T-cell (primary cell): ENCODE results near the gene ADRA1B. TPM values are rescaled to one million over a fixed set of nuclear protein-coding genes. Genes with fewer than 3 reads are reported as not detected.

Experiments used
- ATAC-seq, 4 experiments: fragments of 200-7000 bp in 3 of 4; fragments of 150-1000 bp in 1 of 4; cut with Tn5 transposase; replicated peaks in 1 of 4; 1 replicate in 3 of 4; 2 replicates in 1 of 4; pipeline ENCODE4 v1.10.0; 2021; ENCODE audit warnings: moderate library complexity in 3 of 4, mild to moderate bottlenecking in 2 of 4, moderate number of reproducible peaks in 1 of 4
- CTCF ChIA-PET, 2 donors: fragments of 300-600 bp; sonication (Branson Sonifier 250); formaldehyde crosslinking; loops; one replicate each; lab custom pipeline; 2022; ENCODE audit warnings: antibody characterized with exemption in 2 of 2; lab: Charles Lee
- POLR2A ChIA-PET, 2 donors: fragments of 300-600 bp; sonication (Branson Sonifier 250); formaldehyde crosslinking; loops; one replicate each; lab custom pipeline; 2022; ENCODE audit warnings: antibody characterized with exemption in 2 of 2; lab: Charles Lee
- DNase-seq, 35 experiments: peaks; one replicate each; pipeline versions ENCODE4 v3.0.0 to v3.0.0-alpha.2; 2013 to 2023
- H3K27ac ChIP-seq: one replicate; pipeline ENCODE4 v1.5.1; 2013; ENCODE audit warnings: low read length
- H3K27me3 ChIP-seq, 2 experiments: replicated peaks in 1 of 2; 1 replicate in 1 of 2; 2 replicates in 1 of 2; pipeline versions ENCODE4 v1.6.1 to v1.7.0; 2013; ENCODE audit warnings: low read length in 1 of 2, mixed read lengths in 1 of 2; ENCODE audit not compliant: control insufficient read depth in 2 of 2, insufficient read depth in 2 of 2; ENCODE audit errors: extremely low read depth in 1 of 2
- H3K36me3 ChIP-seq, 2 donors: 1 replicate in 1 of 2; 2 replicates in 1 of 2; pipeline versions ENCODE4 v1.6.1 to v1.7.0; 2013; ENCODE audit warnings: low read length in 1 of 2; ENCODE audit not compliant: control insufficient read depth in 2 of 2, insufficient read depth in 1 of 2; ENCODE audit errors: extremely low read depth in 1 of 2
- H3K4me1 ChIP-seq, 2 experiments: 1 replicate in 1 of 2; 2 replicates in 1 of 2; pipeline versions ENCODE4 v1.6.1 to v1.7.0; 2013; ENCODE audit warnings: low read length in 2 of 2, mixed read lengths in 1 of 2; ENCODE audit not compliant: insufficient read depth in 2 of 2, control insufficient read depth in 1 of 2; ENCODE audit errors: extremely low read depth in 1 of 2
- H3K4me3 ChIP-seq, 2 donors: 1 replicate in 1 of 2; 2 replicates in 1 of 2; pipeline versions ENCODE4 v1.5.1 to v1.7.0; 2013; ENCODE audit warnings: mild to moderate bottlenecking in 2 of 2, low read length in 1 of 2, moderate library complexity in 1 of 2; ENCODE audit not compliant: control insufficient read depth in 1 of 2; ENCODE audit errors: extremely low read depth in 1 of 2
- H3K9me3 ChIP-seq: 2 replicates; pipeline ENCODE4 v1.7.0; 2013
- H3K27ac Mint-ChIP-seq, 2 donors: one replicate each; pipeline ENCODE4 v1.8.0; 2020 to 2021; ENCODE audit warnings: mild to moderate bottlenecking in 2 of 2, mixed read lengths in 2 of 2
- H3K27me3 Mint-ChIP-seq, 2 donors: one replicate each; pipeline ENCODE4 v1.8.0; 2021 to 2022; ENCODE audit warnings: mixed read lengths in 2 of 2
- H3K36me3 Mint-ChIP-seq: one replicate; pipeline ENCODE4 v1.8.0; 2021; ENCODE audit warnings: mixed read lengths
- H3K4me1 Mint-ChIP-seq, 3 donors: one replicate each; pipeline ENCODE4 v1.8.0; 2020 to 2022; ENCODE audit warnings: mixed read lengths in 3 of 3, mild to moderate bottlenecking in 1 of 3
- H3K4me3 Mint-ChIP-seq, 3 donors: one replicate each; pipeline ENCODE4 v1.8.0; 2020 to 2022; ENCODE audit warnings: mild to moderate bottlenecking in 3 of 3, mixed read lengths in 3 of 3, moderate library complexity in 3 of 3
- H3K9me3 Mint-ChIP-seq, 3 donors: one replicate each; pipeline ENCODE4 v1.8.0; 2020 to 2022; ENCODE audit warnings: mixed read lengths in 3 of 3
- WGBS: methylation state at CpG from one replicate; pipeline ENCODE4 v1.1.5; 2013; ENCODE audit warnings: missing lambda C conversion rate; ENCODE audit not compliant: insufficient coverage; 5-methylcytosine and 5-hydroxymethylcytosine counted together
- total RNA-seq, 35 experiments: library from RNA in 6 of 35; stranded (reverse) in 6 of 35; fragments of 120-200 nt in 1 of 35; gene quantifications; one replicate each; pipeline versions ENCODE4 v1.2.1 to v1.2.4 and lab custom pipeline; 2013 to 2026

ADRA1B gene
- total RNA-seq, 5 donors from 2014 or later (not counting 1 experiment from before 2014, with no cell fraction given): 0.12 TPM; not detected in 4

DNA sequence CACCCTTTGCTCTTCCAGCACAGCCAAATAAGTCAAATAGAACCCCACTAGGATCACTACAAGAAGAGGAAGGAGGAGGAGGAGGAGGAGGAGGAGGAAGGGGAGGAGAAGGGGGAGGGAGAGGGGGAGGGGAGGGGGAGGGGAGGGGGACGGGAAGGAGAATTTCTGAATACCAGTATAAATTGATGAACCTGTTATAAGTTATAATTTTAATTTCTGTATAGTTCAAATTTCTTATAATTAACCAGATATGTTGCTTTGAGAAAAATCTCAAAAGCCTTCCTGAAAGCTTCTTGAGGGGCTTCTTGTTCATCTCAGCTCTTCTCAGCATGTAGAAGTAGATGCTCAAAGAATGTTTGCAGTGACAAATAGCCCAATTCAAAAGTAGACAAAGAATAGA lies 15.0 kb upstream of the ADRA1B start:
- Histone ChIP-seq H3K36me3 (no peaks in the 10 kb centered on the region), H3K27me3 (peaks cover 0 to 9% of the 10 kb centered on the region in 2 experiments), H3K9me3 (no peaks in the 10 kb centered on the region), H3K27ac (no peak overlapping the region), H3K4me1 (peaks cover 0 to 3% of the 10 kb centered on the region in 2 experiments), H3K4me3 (no peak overlapping the region)
- Mint-ChIP-seq H3K4me1 (peaks cover 0 to 8% (median 0%) of the 10 kb centered on the region in 3 donors), H3K4me3 (no peak overlapping the region), H3K9me3 (no peaks in the 10 kb centered on the region), H3K27ac (no peak overlapping the region), H3K27me3 (peaks cover 20 to 26% of the 10 kb centered on the region in 2 donors), H3K36me3 (no peaks in the 10 kb centered on the region)
- ChIA-PET POLR2A (no interaction called here), CTCF (interaction anchor here in 1 of 2 donors (0.5 kb wide), 1 partner anchor 122 kb away, joined by 4 read pairs; no protein-coding TSS in a partner anchor)
- DNase-seq: no peak
- no CpG with 5 or more reads among the region's 1 CpG for WGBS
- ATAC-seq: no peak

DNA sequence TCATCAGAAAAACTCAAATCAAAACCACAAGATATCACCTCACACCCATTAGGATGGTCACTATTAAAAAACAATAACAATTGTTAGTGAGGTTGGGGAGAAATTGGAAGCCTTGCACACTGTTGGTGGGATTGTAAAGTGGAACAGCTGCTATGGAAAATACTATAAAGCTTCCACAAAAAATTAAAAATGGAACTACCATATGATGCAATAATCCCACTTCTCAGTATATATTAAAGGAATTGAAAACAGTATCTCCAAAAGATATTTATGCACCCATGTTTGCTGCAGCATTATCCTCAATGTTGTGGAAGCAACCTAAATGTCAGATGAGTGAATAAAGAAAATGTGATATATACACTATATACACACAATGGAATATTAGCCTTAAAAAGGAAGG lies 14.5 kb upstream of the ADRA1B start:
- Mint-ChIP-seq H3K4me1 (peaks cover 0 to 8% (median 0%) of the 10 kb centered on the region in 3 donors), H3K27ac (no peak overlapping the region), H3K9me3 (no peaks in the 10 kb centered on the region), H3K27me3 (peaks cover 20 to 25% of the 10 kb centered on the region in 2 donors), H3K4me3 (no peak overlapping the region), H3K36me3 (no peaks in the 10 kb centered on the region)
- CTCF ChIA-PET: no interaction called here
- Histone ChIP-seq H3K36me3 (no peaks in the 10 kb centered on the region), H3K27ac (no peak overlapping the region), H3K4me3 (no peak overlapping the region), H3K27me3 (peaks cover 0 to 9% of the 10 kb centered on the region in 2 experiments), H3K9me3 (no peaks in the 10 kb centered on the region), H3K4me1 (peaks cover 0 to 3% of the 10 kb centered on the region in 2 experiments)
- POLR2A ChIA-PET: no interaction called here
- ATAC-seq (no peak), DNase-seq (no peak)

DNA sequence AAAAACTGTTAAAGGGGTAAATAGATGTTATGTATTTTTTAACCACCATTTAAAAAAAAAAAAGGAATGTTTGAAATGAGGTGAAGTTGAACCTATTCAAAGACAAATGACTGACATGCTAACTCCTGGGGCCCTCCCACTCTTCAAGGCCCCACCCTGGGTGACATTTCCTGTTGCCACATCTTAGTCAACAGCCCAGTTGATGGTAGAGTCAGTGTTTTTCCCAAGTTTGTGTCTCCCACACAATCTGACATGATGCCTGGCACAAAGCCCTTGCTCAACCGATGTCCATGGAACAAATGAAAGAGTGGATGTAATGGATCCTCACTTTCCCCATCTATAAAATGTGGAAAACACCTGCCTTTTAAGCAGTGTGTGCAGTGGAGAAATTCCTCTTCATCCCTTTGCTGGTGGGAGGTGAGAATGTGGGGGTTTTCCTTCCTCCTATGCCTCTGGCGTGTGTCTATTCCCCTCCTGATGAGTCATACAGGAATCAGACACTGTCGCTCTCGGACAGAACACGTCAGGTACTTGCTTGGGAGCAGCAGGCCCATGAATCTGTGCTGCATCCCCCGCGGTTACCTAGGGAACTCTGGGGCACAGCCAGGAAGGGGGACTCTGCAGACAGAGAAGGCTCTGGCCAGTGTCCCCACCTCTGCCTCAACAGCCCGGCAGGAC lies 13.7 kb upstream of the ADRA1B start:
- Histone ChIP-seq H3K4me1 (peaks cover 0 to 3% of the 10 kb centered on the region in 2 experiments), H3K27me3 (peaks cover 0 to 9% of the 10 kb centered on the region in 2 experiments), H3K27ac (no peak overlapping the region), H3K36me3 (no peaks in the 10 kb centered on the region), H3K4me3 (no peak overlapping the region), H3K9me3 (no peaks in the 10 kb centered on the region)
- H3K4me3 Mint-ChIP-seq: no peak overlapping the region
- no peaks in the 10 kb centered on the region for H3K9me3 Mint-ChIP-seq
- no peak overlapping the region for H3K27ac Mint-ChIP-seq
- ChIA-PET CTCF (no interaction called here), POLR2A (no interaction called here)
- ATAC-seq (no peak), DNase-seq (no peak)
- H3K4me1 Mint-ChIP-seq: peaks cover 0 to 8% (median 0%) of the 10 kb centered on the region in 3 donors
- 73% methylated on average over 7 of the region's 8 CpGs for WGBS
- H3K27me3 Mint-ChIP-seq: peaks cover 20 to 27% of the 10 kb centered on the region in 2 donors
- H3K36me3 Mint-ChIP-seq: no peaks in the 10 kb centered on the region

GRCh38 chr5:159903131-159903530 lies 13.2 kb upstream of the ADRA1B start:
- H3K27me3 Mint-ChIP-seq: peaks cover 17 to 24% of the 10 kb centered on the region in 2 donors
- ATAC-seq (no peak), DNase-seq (no peak)
- peaks cover 0 to 8% (median 0%) of the 10 kb centered on the region in 3 donors for H3K4me1 Mint-ChIP-seq
- no peaks in the 10 kb centered on the region for H3K36me3 Mint-ChIP-seq
- no peaks in the 10 kb centered on the region for H3K9me3 Mint-ChIP-seq
- Histone ChIP-seq H3K27ac (no peak overlapping the region), H3K4me1 (peaks cover 0 to 3% of the 10 kb centered on the region in 2 experiments), H3K9me3 (no peaks in the 10 kb centered on the region), H3K36me3 (no peaks in the 10 kb centered on the region), H3K27me3 (peaks cover 0 to 6% of the 10 kb centered on the region in 2 experiments), H3K4me3 (no peak overlapping the region)
- no peak overlapping the region for H3K4me3 Mint-ChIP-seq
- WGBS: no CpG with 5 or more reads among the region's 1 CpG
- H3K27ac Mint-ChIP-seq: no peak overlapping the region
- ChIA-PET POLR2A (no interaction called here), CTCF (no interaction called here)

- peaks cover 0 to 13% of the 10 kb centered on the region in 2 experiments for H3K27me3 ChIP-seq
- no peak for DNase-seq
- no peak overlapping the region for H3K4me3 ChIP-seq
- peaks cover 0 to 3% of the 10 kb centered on the region in 2 experiments for H3K4me1 ChIP-seq
- H3K36me3 ChIP-seq: no peaks in the 10 kb centered on the region
- peaks cover 14 to 18% of the 10 kb centered on the region in 2 donors for H3K27me3 Mint-ChIP-seq
- H3K4me3 Mint-ChIP-seq: no peak overlapping the region
- WGBS: no CpG with 5 or more reads among the region's 1 CpG
- H3K27ac ChIP-seq: no peak overlapping the region
- no peak overlapping the region for H3K27ac Mint-ChIP-seq
- POLR2A ChIA-PET: no interaction called here
- H3K36me3 Mint-ChIP-seq: no peaks in the 10 kb centered on the region
- H3K9me3 ChIP-seq: no peaks in the 10 kb centered on the region
- peaks cover 0 to 8% (median 0%) of the 10 kb centered on the region in 3 donors for H3K4me1 Mint-ChIP-seq
- no peak for ATAC-seq
- CTCF ChIA-PET: no interaction called here
- H3K9me3 Mint-ChIP-seq: no peaks in the 10 kb centered on the region
Observed at GRCh38 chr5:159904874-159905273, 11.4 kb upstream of the ADRA1B start.

DNA sequence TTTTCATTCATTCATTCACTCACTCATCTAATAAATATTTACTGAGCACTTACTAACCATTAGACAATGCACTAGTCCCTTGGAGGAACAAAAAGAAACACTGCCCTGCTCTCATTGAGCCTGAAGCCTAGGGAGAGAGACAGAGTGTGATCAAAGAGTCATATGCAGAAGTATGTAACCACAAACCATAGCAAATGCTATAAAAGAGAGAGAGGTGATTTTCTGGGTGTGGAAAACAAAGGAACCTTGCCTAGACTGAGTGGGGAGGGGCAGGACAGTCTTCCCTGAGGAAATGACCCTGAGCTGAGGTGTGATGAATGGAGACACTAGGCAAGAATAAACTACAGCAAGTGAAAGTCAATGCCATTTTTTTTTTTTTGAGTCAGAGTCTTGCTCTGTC lies 10.8 kb upstream of the ADRA1B start:
- ATAC-seq (no peak), DNase-seq (no peak)
- no peak overlapping the region for H3K27ac Mint-ChIP-seq
- H3K9me3 ChIP-seq: no peaks in the 10 kb centered on the region
- no peaks in the 10 kb centered on the region for H3K36me3 ChIP-seq
- no peaks in the 10 kb centered on the region for H3K9me3 Mint-ChIP-seq
- H3K4me1 Mint-ChIP-seq: peaks cover 0 to 8% (median 0%) of the 10 kb centered on the region in 3 donors
- H3K4me3 ChIP-seq: no peak overlapping the region
- H3K36me3 Mint-ChIP-seq: no peaks in the 10 kb centered on the region
- H3K27ac ChIP-seq: no peak overlapping the region
- no peak overlapping the region for H3K4me3 Mint-ChIP-seq
- H3K4me1 ChIP-seq: peaks cover 0 to 3% of the 10 kb centered on the region in 2 experiments
- peaks cover 0 to 12% of the 10 kb centered on the region in 2 experiments for H3K27me3 ChIP-seq
- ChIA-PET POLR2A (no interaction called here), CTCF (no interaction called here)
- H3K27me3 Mint-ChIP-seq: peaks cover 10 to 15% of the 10 kb centered on the region in 2 donors
